Kidney (tissue), 14 donors: Measurements from ENCODE around the gene AATK. TPM values are rescaled to one million over a fixed set of nuclear protein-coding genes. Genes with fewer than 3 reads are reported as not detected.

Experiments
- DNase-seq, 5 donors: peaks; one replicate each; pipeline ENCODE4 v3.0.0-alpha.2; 2013 to 2020
- FAIRE-seq: peaks from 2 replicates; lab custom pipeline; 2012; peaks lifted over from hg19 to GRCh38; lab: Jason Lieb, UNC
- H3K27ac ChIP-seq, 2 donors: one replicate each; pipeline ENCODE4 v1.7.0; 2013; ENCODE audit warnings: low read depth in 2 of 2, low read length in 2 of 2, inconsistent platforms in 1 of 2
- H3K27me3 ChIP-seq: one replicate; pipeline ENCODE4 v1.7.1; 2013; ENCODE audit warnings: low read length, inconsistent platforms; ENCODE audit not compliant: control insufficient read depth, insufficient read depth
- H3K36me3 ChIP-seq, 3 donors: one replicate each; pipeline versions ENCODE4 v1.7.0 to v1.7.1; 2013; ENCODE audit warnings: low read length in 3 of 3, control low read depth in 1 of 3, inconsistent platforms in 1 of 3; ENCODE audit not compliant: insufficient read depth in 3 of 3, control insufficient read depth in 2 of 3
- H3K4me1 ChIP-seq, 3 donors: one replicate each; pipeline versions ENCODE4 v1.7.0 to v1.7.1; 2013; ENCODE audit warnings: low read length in 3 of 3, inconsistent platforms in 1 of 3, low read depth in 1 of 3; ENCODE audit not compliant: control insufficient read depth in 2 of 3, insufficient read depth in 2 of 3
- H3K4me3 ChIP-seq, 3 donors: one replicate each; pipeline versions ENCODE4 v1.7.0 to v1.8.1; 2013; ENCODE audit warnings: low read length in 3 of 3, control low read depth in 1 of 3, inconsistent platforms in 1 of 3
- H3K9ac ChIP-seq, 3 donors: one replicate each; pipeline versions ENCODE4 v1.7.0 to v1.7.1; 2013; ENCODE audit warnings: low read length in 3 of 3, control low read depth in 1 of 3, inconsistent platforms in 1 of 3
- H3K9me3 ChIP-seq, 3 donors: one replicate each; pipeline versions ENCODE4 v1.7.0 to v1.7.1; 2013; ENCODE audit warnings: low read length in 3 of 3, control low read depth in 1 of 3, inconsistent platforms in 1 of 3; ENCODE audit not compliant: control insufficient read depth in 2 of 3, insufficient read depth in 1 of 3
- CTCF ChIP-seq: IDR thresholded peaks from 3 replicates; pipeline ENCODE4 v1.5.1; 2012; ENCODE audit warnings: mild to moderate bottlenecking, moderate library complexity, borderline replicate concordance; ENCODE audit not compliant: insufficient read depth; ENCODE audit errors: extremely low read depth
- intact Hi-C: fragments of 100-400 bp; cut with DNase I; formaldehyde crosslinking; loops from one replicate; pipeline ENCODE4 v1.11.1; 2022
- polyA plus RNA-seq: library from polyadenylated mRNA; stranded (reverse); fragments of 350-450 nt; fragmentation: Illumina TruSeq; extraction: RNeasy Lipid Tissue Mini Kit (QIAGEN cat#74804); gene quantifications from one replicate; pipeline ENCODE4 v1.2.3, GENCODE V29; 2014; ENCODE audit warnings: low read depth, low replicate concordance; ENCODE audit not compliant: insufficient read depth
- total RNA-seq: library from RNA; stranded (reverse); fragmentation: NEBNext Ultra II Directional; extraction: Animal tissue kit (Norgen Biotek cat#: 25700); gene quantifications from one replicate; pipeline ENCODE4 v1.2.1, GENCODE V29; 2021
- donor health status: control.
- donor health status: control.
- donor health status: control.
- donor health status: control.
- donor health status: control.
- donor health status: DM: yes; HTN: yes; CAD: no.
- donor health status: Normal renal cell carcinoma (clear cell type).

Gene AATK
- total and polyA plus RNA-seq, 2 donors from 2014 or later, result 0.65 to 4.2 TPM

DNA sequence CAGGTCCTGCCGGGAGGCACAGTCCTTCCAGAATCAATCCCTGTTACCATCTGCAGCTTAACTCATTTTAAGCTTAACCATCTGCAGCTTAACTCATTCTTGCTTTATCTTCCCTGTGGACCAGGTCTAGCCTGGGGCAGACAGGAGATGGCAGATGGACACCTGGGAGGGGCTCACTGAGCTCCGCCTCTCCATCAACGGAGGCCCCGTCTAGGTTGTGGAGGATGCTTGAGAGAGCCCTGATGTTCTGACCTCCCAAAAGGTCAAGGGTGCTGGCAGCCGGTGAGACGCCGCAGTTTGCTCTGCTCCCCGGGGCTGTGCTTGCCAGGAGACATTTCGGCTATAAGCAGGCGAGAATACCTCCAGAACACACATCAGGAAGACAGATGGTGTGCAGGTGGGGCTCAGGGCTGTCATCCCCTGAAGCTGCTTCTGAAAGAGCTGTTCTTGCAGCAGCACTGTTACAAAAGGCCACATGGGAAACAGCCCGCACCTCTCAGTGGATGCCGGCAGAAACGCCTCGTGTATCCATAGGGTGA, 89.8 kb downstream of the AATK start:
- intact Hi-C loops, result no loop called here
- Histone ChIP-seq H3K36me3 (peaks cover 2 to 7% (median 5%) of the 10 kb centered on the region in 3 donors), H3K9me3 (no peaks in the 10 kb centered on the region), H3K4me3 (no peak overlapping the region), H3K4me1 (peaks cover 0 to 11% (median 0%) of the 10 kb centered on the region in 3 donors), H3K27me3 (no peaks in the 10 kb centered on the region), H3K27ac (no peak overlapping the region), H3K9ac (no peak overlapping the region)
- DNase-seq (no peak), FAIRE-seq (no peak)
- no peak for TF ChIP-seq CTCF

GRCh38 chr17:81075307-81075706, 90.7 kb downstream of the AATK start:
- Histone ChIP-seq H3K27ac (no peak overlapping the region), H3K9ac (no peak overlapping the region), H3K36me3 (peaks cover 2 to 7% (median 5%) of the 10 kb centered on the region in 3 donors), H3K4me1 (peaks cover 0 to 16% (median 3%) of the 10 kb centered on the region in 3 donors), H3K27me3 (no peaks in the 10 kb centered on the region), H3K9me3 (no peaks in the 10 kb centered on the region), H3K4me3 (no peak overlapping the region)
- intact Hi-C loops, result no loop called here
- TF ChIP-seq CTCF, result no peak
- no peak for DNase-seq
- FAIRE-seq, result no peak

- no peak overlapping the region for H3K4me3 ChIP-seq
- H3K9ac ChIP-seq, result no peak overlapping the region
- no peaks in the 10 kb centered on the region for H3K27me3 ChIP-seq
- no peak for TF ChIP-seq CTCF
- DNase-seq, result no peak
- no peaks in the 10 kb centered on the region for H3K9me3 ChIP-seq
- peaks cover 0 to 19% (median 3%) of the 10 kb centered on the region in 3 donors for H3K4me1 ChIP-seq
- FAIRE-seq, result no peak
- H3K27ac ChIP-seq, result no peak overlapping the region
- peaks cover 2 to 7% (median 2%) of the 10 kb centered on the region in 3 donors for H3K36me3 ChIP-seq
- intact Hi-C loops, result no loop called here
These were observed 91.1 kb downstream of the AATK start for GRCh38 chr17:81074875-81075274.
